OCI-LY1 (cell line): Measurements from ENCODE around the gene ELL3.

Source experiments
- CTCF ChIP-seq: fragments of 200-600 bp; sonication (generic), shearing (Covaris generic); IDR thresholded peaks from 2 replicates; pipeline ENCODE4 v1.5.1; 2017; ENCODE audit warnings: mild to moderate bottlenecking, antibody characterized with exemption, low read length, moderate library complexity, mixed read lengths
- EZH2 ChIP-seq: fragments of 200-600 bp; sonication (generic), shearing (Covaris generic); IDR thresholded peaks from 2 replicates; pipeline ENCODE4 v1.8.0; 2017; ENCODE audit warnings: borderline replicate concordance, mixed run types, mild to moderate bottlenecking, antibody characterized with exemption, low read length, moderate library complexity, mixed read lengths

GRCh38 chr15:43763819-43764446 is 12.8 kb downstream of the ELL3 start:
- TF ChIP-seq CTCF = no peak
- no peak for TF ChIP-seq EZH2
